GM12878 (cell line): Measurements from ENCODE around the gene ERLEC1. TPM values are rescaled to one million over a fixed set of nuclear protein-coding genes. Genes with fewer than 3 reads are reported as not detected.

Source experiments
- CTCF ChIP-seq, 3 experiments: IDR thresholded peaks in 2 of 3; conservative IDR thresholded peaks in 1 of 3; 2 replicates each; pipeline ENCODE4 v1.5.1; 2011; ENCODE audit warnings: low read depth in 3 of 3, low read length in 3 of 3, mild to moderate bottlenecking in 3 of 3, control low read depth in 2 of 3, moderate library complexity in 2 of 3, inconsistent platforms in 1 of 3, mixed read lengths in 1 of 3; ENCODE audit not compliant: control insufficient read depth in 2 of 3, insufficient read depth in 1 of 3; ENCODE audit errors: extremely low read depth in 1 of 3
- ESRRA ChIP-seq: IDR thresholded peaks from 2 replicates; pipeline ENCODE4 v1.6.1; 2012; ENCODE audit warnings: mild to moderate bottlenecking, low read length, improper control_type of control experiment
- HDAC6 ChIP-seq: fragments of 200-600 bp; sonication (generic); IDR thresholded peaks from one replicate; pipeline ENCODE4 v1.8.0; 2017; ENCODE audit warnings: antibody characterized with exemption; ENCODE audit not compliant: unreplicated experiment
- KDM1A ChIP-seq: fragments of 200-600 bp; sonication (generic); IDR thresholded peaks from 2 replicates; pipeline ENCODE4 v1.6.1; 2016; ENCODE audit warnings: borderline replicate concordance
- KLF5 ChIP-seq: fragments of 450-650 bp; IDR thresholded peaks from 2 replicates; pipeline ENCODE4 v1.6.1; 2014; ENCODE audit warnings: mild to moderate bottlenecking; ENCODE audit not compliant: partially characterized antibody
- RAD21 ChIP-seq: IDR thresholded peaks from 2 replicates; pipeline ENCODE4 v1.6.1; 2011; ENCODE audit warnings: mild to moderate bottlenecking, low read depth, low read length, moderate library complexity; ENCODE audit not compliant: insufficient read depth
- SKIL ChIP-seq: fragments of 450-650 bp; IDR thresholded peaks from 2 replicates; pipeline ENCODE4 v1.6.1; 2017; ENCODE audit warnings: mild to moderate bottlenecking, low read depth, inconsistent platforms; ENCODE audit not compliant: poor library complexity, severe bottlenecking
- ZBTB33 ChIP-seq: fragments of 450-650 bp; IDR thresholded peaks from 2 replicates; pipeline ENCODE4 v1.6.1; 2017; ENCODE audit warnings: mild to moderate bottlenecking
- ZBTB4 ChIP-seq: fragments of 450-650 bp; formaldehyde crosslinking; IDR thresholded peaks from 2 replicates; pipeline ENCODE4 v1.4.0; 2022; ENCODE audit warnings: mild to moderate bottlenecking, moderate library complexity
- ZNF384 ChIP-seq: IDR thresholded peaks from 2 replicates; pipeline ENCODE4 v1.6.1; 2012; ENCODE audit warnings: low read depth, mild to moderate bottlenecking, low read length, improper control_type of control experiment, borderline replicate concordance
- ZZZ3 ChIP-seq: IDR thresholded peaks from 2 replicates; pipeline ENCODE4 v1.6.1; 2011; ENCODE audit warnings: low read depth; ENCODE audit not compliant: control insufficient read depth, insufficient read length
- polyA plus RNA-seq, 11 experiments: library from polyadenylated mRNA; depleted of rRNA in 4 of 11; unstranded in 6 of 11; stranded (reverse) in 5 of 11; fragments of >200 nt; fragmentation: Nextera tagmentation in 4 of 11; fragmentation: Illumina TruSeq in 1 of 11; extraction: Ambion mirVana in 4 of 11; extraction: Trizol in 1 of 11; gene quantifications; 1 replicate in 1 of 11; 2 replicates in 10 of 11; pipeline versions ENCODE4 v1.2.1 to v1.2.3, GENCODE V29; 2011 to 2016; ENCODE audit warnings: inconsistent platforms in 2 of 11, missing spikeins in 2 of 11, low read depth in 1 of 11
- total RNA-seq, 4 experiments: library from RNA; depleted of rRNA in 3 of 4; stranded (reverse); fragments of >200 nt in 3 of 4; fragmentation: Illumina TruSeq in 1 of 4; extraction: Trizol in 1 of 4; gene quantifications; 2 replicates each; pipeline versions ENCODE4 v1.2.1 to v1.2.3, GENCODE V29; 2013 to 2021

ERLEC1 gene
- total and polyA plus RNA-seq, 10 of the 15 experiments (the other 5 are each of a cell fraction or from before 2014, with no cell fraction given): 14.1 to 52.2 (median 30.0) TPM

- TF ChIP-seq ZBTB4 (CRISPR knock-in tag) (no peak), HDAC6 (no peak), SKIL (no peak), CTCF (IDR thresholded peaks at IDR 0.05 in 2 of 3, conservative IDR thresholded peaks at IDR 0.05 in 1 of 3; ENCODE audit: control insufficient read depth in 2 of 3, extremely low read depth in 1 of 3, insufficient read depth in 1 of 3, low read depth in 3 of 3, low read length in 3 of 3) (no peak), RAD21 (no peak), ESRRA (no peak), ZZZ3 (no peak), ZNF384 (no peak), KLF5 (no peak), ZBTB33 (no peak), KDM1A (no peak)
Observed at GRCh38 chr2:53813151-53813550, 26.3 kb downstream of the ERLEC1 start (continued).
